GM12892 (cell line): ENCODE results near the gene MBD6.

Experiments used
- POLR2A ChIP-seq: IDR thresholded peaks from 2 replicates; pipeline ENCODE4 v1.6.1; 2011; ENCODE audit warnings: low read depth, low read length, control low read depth
- POLR2AphosphoS5 ChIP-seq: IDR thresholded peaks from 2 replicates; pipeline ENCODE4 v1.6.1; 2011; ENCODE audit warnings: low read depth, low read length, control low read depth

- TF ChIP-seq POLR2A (no peak), POLR2AphosphoS5 (no peak)
Measured at GRCh38 chr12:57512665-57513064, 10.0 kb upstream of the MBD6 start.
